K562 treated with DMSO at 1 percent for 48 hours (cell line): Measurements from ENCODE around the gene KCNJ6. TPM values are rescaled to one million over a fixed set of nuclear protein-coding genes. Genes with fewer than 3 reads are reported as not detected.

ENCODE experiments used
- total RNA-seq: library from RNA; unstranded; fragments of 300-600 nt; gene quantifications from 2 replicates; pipeline ENCODE4 v1.2.3, GENCODE V29; 2022; ENCODE audit warnings: low replicate concordance; ENCODE audit errors: extremely low read depth

KCNJ6 gene, protein sequence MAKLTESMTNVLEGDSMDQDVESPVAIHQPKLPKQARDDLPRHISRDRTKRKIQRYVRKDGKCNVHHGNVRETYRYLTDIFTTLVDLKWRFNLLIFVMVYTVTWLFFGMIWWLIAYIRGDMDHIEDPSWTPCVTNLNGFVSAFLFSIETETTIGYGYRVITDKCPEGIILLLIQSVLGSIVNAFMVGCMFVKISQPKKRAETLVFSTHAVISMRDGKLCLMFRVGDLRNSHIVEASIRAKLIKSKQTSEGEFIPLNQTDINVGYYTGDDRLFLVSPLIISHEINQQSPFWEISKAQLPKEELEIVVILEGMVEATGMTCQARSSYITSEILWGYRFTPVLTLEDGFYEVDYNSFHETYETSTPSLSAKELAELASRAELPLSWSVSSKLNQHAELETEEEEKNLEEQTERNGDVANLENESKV
- total RNA-seq: not detected in 2 replicates

GRCh38 chr21:37916310-37917051 lies at the start of gene KCNJ6:
TSS of gene KCNJ6 (minus strand) at chr21:37916457. CDS start at chr21:37840682, 75,775 bp downstream.

